Medulla oblongata (tissue), 1 donor: ENCODE results near the gene AK9.
"Not testable (repeated sequence)": the region's sequence is repeated elsewhere in the genome, so short reads cannot be mapped to it uniquely, and the experiment has no call there.

ENCODE experiments used
- DNase-seq: peaks from one replicate; pipeline ENCODE4 v3.0.0-alpha.2; 2015; ENCODE audit errors: extremely low spot score

Gene AK9

DNA sequence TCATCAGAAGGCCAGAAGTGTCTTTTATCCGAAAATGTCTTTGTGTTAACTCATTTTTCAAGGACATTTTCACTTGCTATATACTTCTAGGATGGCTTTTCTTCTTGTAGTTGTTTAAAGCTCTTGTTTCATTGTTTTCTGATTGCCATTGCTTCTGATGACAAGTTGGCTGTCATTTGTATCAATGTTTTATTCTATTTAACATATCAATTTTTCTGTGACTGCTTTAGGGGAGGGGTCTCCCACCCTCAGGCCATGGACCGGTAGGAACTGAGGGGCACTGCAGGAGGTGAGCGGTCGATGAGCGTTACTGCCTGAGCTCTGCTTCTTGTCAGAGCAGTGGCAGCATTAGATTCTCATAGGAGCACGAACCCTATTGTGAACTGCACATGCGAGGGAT is 65.8 kb downstream of the AK9 start:
- no peak for DNase-seq

DNA sequence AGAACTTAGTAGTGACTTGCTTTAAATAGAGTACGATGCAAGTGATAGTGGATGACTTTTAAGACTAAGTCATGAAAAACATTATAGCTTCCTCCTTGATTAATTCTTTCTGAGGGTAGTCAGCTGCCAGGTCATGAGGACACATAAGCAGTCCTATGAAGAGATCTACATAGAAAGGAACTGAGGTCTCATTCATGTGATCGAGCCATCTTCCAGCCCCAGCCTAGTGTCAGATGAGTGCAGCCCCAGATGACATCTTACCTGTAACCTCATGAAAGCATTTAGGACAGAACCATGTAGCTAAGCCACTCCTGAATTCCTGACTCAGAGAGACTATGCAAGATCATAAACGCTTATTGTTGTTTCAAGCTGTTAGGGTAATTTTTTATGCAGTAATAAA is 67.7 kb downstream of the AK9 start:
- no peak for DNase-seq

DNA sequence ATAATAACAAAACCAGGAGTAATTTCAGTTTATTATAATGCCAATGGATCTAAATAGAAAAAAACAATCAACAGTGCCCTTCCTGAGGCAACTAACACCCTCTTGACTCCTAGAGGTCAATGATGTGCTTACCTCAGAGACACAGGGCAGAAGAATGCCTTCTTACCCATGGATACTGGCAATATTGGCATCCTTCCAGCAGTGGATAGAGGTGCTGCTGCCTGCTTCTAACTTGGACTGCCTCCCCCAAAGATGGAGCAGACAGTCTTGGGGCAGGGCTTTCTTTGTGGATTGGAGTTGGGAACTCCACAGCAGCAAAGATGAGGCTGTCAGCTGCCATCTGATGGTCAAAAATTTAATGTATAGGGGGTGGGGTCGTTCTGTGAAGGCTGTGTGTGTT is 78.7 kb downstream of the AK9 start:
- DNase-seq, result no peak

DNA sequence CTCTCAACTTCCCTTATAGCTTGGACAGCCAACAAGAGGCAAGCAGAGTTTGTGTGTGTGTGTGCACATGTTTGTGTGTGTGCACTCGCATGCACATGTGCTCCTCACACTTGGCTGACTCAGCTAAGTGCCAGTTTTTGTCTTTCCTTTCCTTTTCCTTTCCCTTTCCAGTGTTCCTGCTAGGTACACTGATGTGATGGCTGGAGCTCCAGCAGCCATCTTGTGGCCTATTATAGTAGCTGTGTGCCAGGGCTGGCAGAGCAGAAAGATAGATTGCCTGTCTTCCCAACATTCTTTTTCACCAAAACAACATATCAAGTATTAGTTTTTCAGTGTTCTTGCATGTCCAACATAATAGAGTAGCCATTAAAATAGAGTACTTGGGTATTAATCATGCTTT is 79.5 kb downstream of the AK9 start:
- DNase-seq, result no peak

DNA sequence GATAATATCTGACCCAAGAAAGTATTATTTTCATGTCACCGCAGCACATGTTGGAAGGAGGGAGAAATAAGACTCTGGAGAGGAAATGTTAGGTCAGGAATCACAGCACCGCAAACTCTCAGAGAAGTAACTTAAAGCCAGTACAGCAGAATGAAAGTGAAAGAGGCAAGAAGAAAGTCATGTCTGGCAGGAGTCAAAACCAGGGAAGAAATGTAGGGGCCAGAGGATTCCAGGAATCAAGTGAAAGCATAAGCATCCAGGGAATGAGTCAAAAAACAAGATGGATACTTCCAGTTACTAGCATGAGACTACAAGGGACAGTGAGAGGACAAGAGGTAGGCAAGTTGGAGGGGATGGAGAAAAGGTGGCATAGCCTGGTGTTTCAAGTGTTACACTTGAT is 80.4 kb downstream of the AK9 start:
- no peak for DNase-seq

DNA sequence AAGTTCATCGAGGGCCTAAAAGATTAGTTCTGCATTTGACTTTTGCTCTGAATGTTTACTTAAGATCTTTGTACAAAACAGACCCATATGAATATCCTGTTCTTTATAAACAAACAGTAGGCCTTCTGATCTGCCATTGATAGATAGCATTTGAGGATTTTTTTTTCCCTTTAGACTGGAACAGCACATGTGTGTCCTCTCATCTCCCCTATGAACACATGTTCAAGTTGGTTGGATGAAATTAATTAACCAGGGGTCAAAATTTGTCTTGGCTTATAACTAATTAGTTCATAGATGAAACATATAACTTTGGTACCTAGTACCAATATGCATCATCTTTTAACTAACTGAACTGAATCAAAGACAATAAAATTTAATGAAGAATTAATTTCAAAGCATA is 81.3 kb downstream of the AK9 start:
- DNase-seq, result no peak

DNA sequence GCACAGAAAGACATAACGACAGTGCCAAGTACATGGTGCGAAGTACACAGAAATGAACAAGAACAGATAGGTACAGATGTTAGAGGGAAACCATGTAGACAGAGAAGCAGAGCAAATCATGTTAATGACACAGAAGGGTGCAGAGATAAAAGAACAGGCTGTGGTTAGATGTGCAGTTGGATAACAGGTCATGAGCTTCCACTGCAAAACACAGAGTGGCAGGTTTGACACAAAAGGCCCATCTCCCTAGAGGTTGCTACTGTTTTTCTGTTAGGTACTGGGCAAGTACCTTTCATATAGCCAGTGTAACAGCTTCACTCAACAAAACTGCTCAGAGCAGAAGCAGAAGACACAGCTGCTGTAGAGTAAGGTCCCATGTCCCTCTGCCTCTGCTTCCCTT is 84.6 kb downstream of the AK9 start:
- no peak for DNase-seq

DNA sequence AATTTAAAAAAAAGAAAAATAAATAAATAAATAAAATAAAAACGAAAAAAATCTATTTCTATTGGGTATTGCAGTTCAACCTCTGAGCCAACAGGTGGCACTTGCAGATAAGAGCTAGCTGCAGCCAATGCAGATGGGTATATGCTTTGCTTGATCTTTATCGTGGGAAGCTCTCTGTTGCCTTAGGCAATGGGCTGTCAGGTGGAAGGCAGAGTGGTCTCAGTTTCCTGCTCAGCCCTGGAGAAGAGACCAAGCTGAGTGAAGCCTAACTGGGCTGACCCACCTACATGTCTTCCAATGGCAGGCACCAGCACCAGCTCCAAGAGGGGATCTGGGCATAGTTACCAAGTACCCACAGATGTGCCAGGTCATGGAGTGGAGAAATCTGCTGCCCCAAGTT is 95.0 kb downstream of the AK9 start:
- DNase-seq, result no peak

DNA sequence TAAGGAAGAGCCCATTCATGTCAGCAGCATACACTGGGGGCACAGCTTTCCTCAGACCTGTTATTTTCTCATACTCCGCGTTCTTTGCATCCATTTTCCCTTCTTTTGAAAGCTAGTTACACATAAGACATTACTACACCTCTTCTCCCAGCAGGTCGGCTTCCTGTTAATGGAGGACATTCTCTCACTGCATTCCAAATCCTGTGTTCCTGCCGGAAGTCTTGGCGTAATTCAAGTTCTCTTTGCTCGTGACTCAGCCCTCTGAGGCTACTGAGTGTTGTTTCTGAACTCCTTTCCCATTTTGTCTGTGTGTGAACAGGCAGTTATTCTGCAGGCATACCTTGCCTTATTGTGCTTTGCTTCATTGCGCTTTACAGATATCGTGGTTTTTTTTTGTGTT is 110.5 kb downstream of the AK9 start:
- DNase-seq, result no peak

DNA sequence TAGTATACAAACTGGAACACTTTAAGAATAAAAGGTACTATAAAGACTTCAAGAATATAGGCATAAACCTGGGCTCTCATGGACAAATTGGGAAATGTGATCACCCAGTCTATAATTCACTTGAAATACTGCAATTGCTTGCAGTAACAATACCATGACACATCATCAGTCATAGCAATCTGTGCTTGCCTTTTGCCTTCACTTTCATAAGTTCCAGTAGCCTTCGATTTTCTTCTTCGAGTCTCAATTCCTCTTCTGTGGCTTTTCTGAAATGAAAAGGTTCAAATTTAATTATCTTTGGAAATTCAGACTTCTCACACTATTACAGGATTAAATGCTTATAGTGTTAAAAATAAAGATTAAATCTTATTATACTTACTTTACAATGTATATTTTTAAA is 111.6 kb downstream of the AK9 start:
- no peak for DNase-seq

DNA sequence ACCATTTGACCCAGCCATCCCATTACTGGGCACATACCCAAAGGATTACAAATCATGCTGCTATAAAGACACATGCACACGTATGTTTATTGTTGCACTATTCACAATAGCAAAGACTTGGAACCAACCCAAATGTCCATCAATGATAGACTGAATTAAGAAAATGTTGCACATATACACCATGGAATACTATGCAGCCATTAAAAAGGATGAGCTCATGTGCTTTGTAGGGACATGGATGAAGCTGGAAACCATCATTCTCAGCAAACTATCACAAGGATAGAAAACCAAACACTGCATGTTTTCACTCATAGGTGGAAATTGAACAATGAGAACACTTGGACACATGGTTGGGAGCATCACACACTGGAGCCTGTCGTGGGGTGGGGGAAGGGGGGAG is 121.1 kb downstream of the AK9 start:
- DNase-seq, result not testable (repeated sequence)

DNA sequence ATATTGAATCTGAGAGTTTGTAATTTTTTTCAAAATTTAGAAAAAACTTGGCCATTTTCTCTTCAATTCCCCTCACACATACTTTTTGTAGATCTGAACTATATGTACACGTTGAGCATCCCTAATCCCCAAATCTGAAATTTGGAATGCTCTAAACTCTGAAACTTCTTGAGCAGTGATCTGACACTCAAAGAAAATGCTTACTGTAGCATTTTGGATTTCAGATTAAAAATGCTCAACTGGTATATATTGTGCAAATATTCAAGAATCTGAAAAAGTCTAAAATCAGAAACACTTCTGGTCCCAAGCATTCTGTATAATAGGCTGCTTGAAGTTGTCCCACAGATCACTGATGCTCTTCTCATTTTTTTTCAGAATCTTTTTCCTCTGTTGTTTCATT is 129.2 kb downstream of the AK9 start:
- no peak for DNase-seq

DNA sequence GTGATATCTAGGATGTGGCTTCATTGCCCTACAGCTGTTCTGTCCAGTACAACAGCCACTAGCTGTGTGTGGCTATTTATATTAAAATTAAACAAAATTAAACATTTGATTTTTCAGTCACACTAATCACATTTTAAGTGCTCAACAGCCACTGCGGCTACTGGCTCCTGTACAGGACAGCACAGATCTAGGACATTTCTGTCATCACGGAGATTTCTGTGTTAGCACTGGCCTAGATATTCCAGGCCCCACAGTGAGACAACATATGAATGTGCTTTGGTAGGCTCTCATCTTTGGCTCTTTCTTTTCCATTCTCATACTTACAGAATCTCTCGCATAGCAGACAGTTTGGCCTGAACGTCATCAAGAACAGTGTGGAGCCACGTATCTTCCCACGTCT is 159.6 kb downstream of the AK9 start:
- no peak for DNase-seq

DNA sequence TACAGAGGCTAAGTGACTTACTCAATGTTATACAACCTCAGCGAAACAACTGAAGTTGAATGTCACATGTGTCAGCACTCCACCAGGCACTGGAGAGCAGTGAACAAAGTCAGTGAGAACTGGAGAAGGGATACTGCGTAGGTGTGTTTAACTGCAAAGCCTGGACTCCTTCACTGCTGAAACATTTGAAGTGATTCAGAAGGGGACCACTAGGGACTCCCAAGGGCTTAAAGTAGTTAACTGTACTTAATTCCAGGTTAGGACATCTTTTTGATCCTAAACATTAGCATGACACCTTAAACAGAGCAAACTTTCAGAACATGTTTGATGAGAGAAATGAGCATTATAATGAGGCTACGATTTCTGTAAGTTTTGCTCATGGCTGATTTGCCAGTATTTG is 163.0 kb downstream of the AK9 start:
- DNase-seq, result no peak

DNA sequence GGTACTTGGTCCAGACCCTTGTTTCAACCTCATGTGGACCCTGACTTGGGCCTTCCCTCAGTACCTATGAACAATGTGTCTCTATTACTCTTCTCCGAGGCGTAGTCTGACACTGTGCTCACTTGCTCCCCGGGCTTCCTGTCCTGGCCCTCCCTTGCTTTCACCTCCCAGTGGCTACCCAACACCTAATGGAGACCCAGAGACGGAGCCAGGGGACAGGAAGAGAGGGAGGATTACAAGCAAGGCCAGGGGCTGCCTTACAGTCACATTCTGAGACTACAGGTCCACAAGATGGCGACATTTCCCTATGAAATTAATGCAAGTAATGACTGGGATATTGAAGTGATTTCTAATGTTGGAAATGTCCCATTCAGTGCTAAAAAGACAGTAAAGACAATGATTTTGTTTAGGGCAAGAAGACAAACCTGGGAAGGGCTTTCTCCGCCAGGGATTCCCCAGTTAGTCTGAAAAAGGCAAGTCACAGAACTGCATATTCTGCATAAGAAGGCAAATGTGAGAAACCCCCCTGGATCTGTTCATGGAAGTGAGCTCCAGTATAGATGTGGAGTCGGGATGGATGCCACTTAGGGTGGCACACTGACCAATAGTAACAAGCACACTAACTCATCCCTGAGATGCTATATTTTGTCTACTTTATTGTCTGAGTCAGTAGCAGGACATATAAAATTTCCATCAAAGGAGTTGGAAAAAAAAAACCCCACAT is 163.9 kb downstream of the AK9 start:
- peak; percentile 78 for DNase-seq

DNA sequence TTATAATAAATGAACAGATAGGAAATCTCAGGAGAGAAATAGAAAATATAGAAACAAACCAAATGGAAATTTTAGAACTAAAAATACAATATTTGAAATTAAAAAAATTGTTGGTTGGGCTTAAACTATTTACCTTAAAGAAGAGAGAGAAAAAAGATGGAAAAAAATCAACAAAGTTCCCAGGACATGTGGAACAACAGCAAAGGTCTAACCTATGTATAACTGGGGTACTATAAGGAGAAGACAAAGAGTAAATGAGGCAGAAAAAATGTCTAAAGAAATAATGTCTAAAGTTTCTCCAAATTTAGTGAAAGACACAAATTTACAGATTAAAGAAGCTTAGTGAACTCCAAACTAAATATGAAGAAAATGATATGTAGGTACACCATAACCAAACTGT is 166.9 kb downstream of the AK9 start:
- DNase-seq, result no peak

DNA sequence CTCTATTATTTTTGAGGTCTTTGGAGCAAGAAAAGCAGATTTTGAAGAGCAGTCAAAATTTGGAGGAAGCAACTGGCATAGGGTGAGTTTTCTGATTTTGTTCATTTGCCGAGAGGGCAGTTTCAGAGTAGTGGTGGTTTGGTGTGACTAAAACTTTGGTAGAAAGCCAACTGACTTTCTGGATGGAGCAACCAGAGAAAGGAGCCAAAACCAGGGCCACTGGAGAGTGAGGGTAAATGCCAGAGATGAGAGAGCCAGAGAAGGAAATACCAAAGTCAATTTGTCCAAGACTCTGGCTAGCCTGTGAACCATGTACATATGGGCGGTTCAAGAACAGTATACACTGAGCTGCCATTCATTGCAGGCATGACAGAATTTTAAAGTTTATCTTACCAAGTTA is 167.5 kb downstream of the AK9 start:
- no peak for DNase-seq

DNA sequence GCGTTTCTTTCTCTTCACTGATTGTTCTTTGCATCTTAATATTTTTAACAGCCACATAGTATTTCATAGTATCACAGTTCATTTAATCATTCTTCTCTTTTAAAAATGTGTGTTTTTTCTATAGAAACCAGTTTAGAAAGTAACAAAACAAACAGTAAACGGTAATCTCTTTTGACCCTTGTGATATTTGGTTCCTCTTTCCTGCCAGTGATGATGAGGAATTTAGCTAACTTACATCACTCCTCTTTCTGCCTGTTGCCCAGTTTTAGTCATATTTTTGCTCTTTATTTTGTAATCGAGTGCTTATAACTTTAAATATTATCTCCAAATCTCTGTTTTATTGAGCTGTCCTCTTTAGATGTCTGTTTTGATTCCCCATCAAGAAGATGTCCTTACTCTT is 169.9 kb downstream of the AK9 start:
- no peak for DNase-seq

DNA sequence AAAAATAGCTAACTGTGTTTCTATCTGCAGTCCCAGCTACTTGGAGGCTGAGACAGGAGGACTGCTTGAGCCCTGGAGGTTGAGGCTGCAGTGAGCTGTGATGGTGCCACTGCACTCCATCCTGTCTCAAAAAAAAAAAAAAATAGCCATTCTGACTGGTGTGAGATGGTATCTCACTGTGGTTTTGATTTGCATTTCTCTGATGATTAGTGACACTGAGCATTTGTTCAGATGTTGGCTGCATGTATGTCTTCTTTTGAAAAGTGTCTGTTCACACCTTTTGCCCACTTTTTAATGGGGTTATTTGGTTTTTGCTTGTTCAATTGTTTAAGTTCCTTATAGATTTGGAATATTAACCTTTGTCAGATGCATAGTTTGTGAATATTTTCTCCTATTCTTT is 171.4 kb downstream of the AK9 start:
- DNase-seq, result not testable (repeated sequence)

DNA sequence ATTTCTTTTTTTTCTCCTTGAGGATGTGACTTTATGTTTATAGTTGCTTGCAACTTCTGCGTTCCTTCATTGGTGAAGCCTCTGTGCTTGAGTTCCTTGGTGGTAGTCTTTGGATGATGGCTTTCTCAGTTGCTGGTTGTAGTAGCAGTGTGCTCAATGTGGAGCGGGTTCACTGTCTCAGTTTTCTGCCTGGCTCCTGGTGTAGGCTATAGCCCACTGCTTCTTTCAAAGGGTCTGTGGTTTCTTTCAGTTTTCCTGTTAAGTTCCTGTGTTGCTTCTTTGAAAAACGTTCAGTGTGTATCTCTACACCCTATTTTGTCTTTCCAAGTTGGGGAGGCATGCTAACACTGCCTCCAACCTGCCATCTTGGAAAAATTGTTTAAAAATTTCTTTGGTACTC is 174.1 kb downstream of the AK9 start:
- DNase-seq, result no peak

DNA sequence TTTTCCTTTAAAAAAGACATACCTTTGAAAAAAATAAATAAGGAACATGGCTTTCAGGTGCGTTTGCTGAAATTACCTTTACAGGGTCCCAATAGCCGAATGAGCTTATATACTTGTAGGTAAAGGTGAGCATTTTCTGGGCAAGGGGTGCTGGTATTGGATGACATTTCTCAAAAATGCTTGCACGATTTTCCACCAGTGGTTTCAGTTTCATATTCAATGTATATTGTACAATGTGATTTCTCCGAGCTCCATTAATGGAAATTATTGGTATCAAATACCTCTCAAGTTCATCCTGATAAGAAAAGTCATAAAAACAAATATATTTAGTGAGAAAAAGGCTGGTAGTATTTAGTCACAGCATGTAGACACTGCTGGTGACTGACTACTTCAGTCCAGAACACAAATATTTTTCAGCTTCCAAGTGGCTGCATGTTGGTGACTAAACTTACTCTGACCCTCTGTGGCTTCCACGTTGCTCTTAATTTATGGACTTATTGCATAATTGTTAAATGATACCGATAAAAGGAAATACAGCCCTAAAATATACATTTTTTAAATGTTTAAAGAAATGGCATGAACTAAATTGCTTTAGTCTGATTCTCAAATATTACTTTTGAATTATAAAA is 175.1 kb downstream of the AK9 start:
- DNase-seq, result no peak

DNA sequence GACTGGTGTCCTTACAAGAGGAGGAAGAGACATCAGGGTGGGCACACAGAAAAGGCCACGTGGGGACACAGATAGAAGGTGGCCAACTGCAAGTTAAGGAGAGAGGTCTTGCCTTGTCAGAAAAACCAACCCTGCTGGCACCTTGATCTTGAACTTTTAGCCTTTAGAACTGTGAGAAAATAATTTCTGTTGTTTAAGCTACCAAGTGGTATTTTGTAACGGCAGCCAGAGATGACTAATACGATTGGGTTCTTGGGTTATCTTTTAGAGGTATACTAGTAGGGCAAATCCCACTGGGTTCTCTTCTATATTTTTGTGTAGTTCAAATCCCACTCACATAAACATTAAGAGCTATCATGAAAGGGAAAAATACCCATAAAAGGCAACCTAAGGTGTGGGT is 176.1 kb downstream of the AK9 start:
- no peak for DNase-seq

DNA sequence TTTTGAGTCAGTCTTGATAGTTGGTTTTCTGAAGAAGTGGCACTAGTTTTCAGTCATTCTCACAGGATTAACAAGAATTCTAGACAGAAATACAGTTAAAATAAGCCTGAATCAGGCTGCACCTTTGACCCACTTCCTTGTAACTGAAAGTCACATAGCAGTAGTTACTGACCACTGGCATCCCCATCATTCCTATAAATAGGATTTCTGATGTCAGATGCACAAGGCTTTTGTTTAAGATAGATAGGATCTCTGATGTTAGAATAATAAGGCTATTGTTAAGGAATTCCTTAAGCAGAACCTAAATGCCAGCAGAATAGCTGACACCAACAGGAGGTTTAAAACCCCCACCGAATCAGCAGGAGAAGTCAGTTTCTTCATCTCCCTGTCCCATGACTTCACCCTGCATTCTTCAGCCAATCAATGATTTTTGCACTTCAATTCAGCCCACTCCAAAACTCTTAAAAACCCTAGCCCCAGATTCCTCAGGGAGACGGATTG is 177.4 kb downstream of the AK9 start:
- DNase-seq, result no peak
